Measurements from ENCODE around the gene RIPK1. TPM values are rescaled to one million over a fixed set of nuclear protein-coding genes. Genes with fewer than 3 reads are reported as not detected.

The RIPK1 gene
- total and polyA plus RNA-seq, 9 of the 15 experiments (the other 6 are each of a cell fraction or from before 2014, with no cell fraction given), result 3.8 to 24.9 (median 17.7) TPM

GRCh38 chr6:3046295-3046694, 22.0 kb upstream of the RIPK1 start (continued):
- TF ChIP-seq NRF1 (conservative IDR thresholded peaks at IDR 0.05 in 1 of 2, IDR thresholded peaks at IDR 0.05 in 1 of 2), result peak; percentile 18 to 25; a peak in 2 of 4 replicates
- peak; percentile 30; the same call in 1 of the 2 replicates for TF ChIP-seq MAFK (IDR thresholded peaks at IDR 0.05; ENCODE audit: low read length)
- TF ChIP-seq MNT (conservative IDR thresholded peaks at IDR 0.05), result 0 out of 4 replicates have a peak, but pooled peaks of 1 of the 2 experiments have one; percentile 15
- TF ChIP-seq ZFP30 (CRISPR knock-in tag; IDR thresholded peaks at IDR 0.05; ENCODE audit: borderline replicate concordance), result no peak
- TF ChIP-seq ATF7 (IDR thresholded peaks at IDR 0.05), result peak; percentile 43; the same call in 1 of the 2 replicates
- TF ChIP-seq MYNN (IDR thresholded peaks at IDR 0.05), result no peak
- TF ChIP-seq MYNN (CRISPR knock-in tag; IDR thresholded peaks at IDR 0.05), result no peak
- TF ChIP-seq EP400 (IDR thresholded peaks at IDR 0.05), result 0 out of 2 replicates have a peak, but pooled peaks have one; percentile 18
- TF ChIP-seq L3MBTL2 (IDR thresholded peaks at IDR 0.05), result peak; percentile 34; the same call in 1 of the 2 replicates
- TF ChIP-seq GATAD2B (IDR thresholded peaks at IDR 0.05; ENCODE audit: borderline replicate concordance), result 0 out of 2 replicates have a peak, but pooled peaks have one; percentile 2
- no peak for TF ChIP-seq UBTF (IDR thresholded peaks at IDR 0.05; ENCODE audit: borderline replicate concordance in 1 of 2, low read depth in 2 of 2, low read length in 2 of 2)
- TF ChIP-seq FOXJ2 (tag; IDR thresholded peaks at IDR 0.05), result 0 out of 2 replicates have a peak, but pooled peaks have one; percentile 65
